Fibroblast of skin of right quadriceps (primary cell): Measurements from ENCODE around the gene ANKLE1.

Experiments used
- DNase-seq: peaks from one replicate; pipeline ENCODE4 v3.0.0-alpha.2; 2013

ANKLE1 gene

DNA sequence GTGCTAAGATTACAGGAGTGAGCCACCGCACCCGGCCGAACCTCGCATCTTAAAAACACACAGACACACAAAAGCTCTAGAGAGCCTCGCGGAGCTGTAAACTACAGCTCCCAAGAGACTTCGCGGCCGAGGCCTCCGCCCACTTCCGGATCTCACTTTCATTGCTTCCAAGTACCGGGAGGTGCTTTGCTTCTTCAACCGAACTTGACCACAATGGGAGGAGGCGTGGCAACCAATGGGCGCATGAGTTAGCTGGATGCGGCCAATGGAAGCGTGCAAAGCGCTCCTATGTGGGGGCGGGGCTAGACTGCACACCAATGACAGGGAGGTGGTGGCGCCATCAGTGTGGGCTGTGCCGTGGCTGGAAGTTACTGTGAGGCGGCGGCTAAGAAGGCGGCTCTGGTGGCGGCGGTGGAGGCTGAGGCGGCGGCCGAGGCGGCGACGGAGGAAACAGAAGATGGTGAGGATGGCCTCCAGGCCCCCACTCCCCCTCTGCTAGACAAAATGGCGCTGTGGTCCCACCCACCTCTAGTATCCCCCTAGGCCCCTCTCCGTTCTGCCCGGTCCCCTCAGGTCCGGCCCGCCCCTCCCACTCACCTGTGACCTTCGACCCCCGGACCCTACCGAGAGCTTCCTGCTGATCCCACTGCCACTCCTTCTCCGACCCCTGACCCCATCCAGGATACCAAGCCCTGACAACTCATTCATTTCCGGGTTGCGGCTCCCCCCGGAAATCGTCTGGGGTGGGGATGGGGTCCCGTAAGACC lies 27.7 kb downstream of the ANKLE1 start, which contains the start of gene DDA1:
Gene DDA1 (plus strand): TSS at position 366 of the 767 bp plus-strand sequence. CDS start 92 bp downstream, at position 458.
- peak; percentile 100 for DNase-seq

DNA sequence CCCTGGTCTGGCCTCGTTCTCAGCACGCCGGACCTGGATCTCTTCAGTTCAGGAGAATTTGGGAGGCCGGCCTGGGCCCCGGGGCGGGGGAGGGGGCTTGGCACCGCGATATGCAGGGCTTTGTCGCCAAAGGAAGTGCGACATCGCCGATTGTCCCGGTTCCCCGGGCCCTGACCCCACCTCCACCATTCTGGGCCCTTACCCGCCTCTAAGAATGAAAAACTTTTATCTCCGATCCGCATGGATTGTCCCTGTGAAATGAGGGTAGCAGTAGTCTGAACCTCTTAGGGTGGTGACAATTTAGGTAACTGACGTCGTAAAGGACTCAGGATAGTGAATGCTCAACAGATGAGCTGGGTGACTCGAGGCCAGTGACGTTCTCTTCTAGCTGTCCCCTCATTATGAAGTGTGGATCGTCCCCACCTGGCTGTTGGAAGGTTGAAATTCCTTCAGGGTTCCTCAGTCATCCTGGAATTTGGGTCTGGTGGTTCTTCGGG lies 28.3 kb downstream of the ANKLE1 start:
- no peak for DNase-seq

DNA sequence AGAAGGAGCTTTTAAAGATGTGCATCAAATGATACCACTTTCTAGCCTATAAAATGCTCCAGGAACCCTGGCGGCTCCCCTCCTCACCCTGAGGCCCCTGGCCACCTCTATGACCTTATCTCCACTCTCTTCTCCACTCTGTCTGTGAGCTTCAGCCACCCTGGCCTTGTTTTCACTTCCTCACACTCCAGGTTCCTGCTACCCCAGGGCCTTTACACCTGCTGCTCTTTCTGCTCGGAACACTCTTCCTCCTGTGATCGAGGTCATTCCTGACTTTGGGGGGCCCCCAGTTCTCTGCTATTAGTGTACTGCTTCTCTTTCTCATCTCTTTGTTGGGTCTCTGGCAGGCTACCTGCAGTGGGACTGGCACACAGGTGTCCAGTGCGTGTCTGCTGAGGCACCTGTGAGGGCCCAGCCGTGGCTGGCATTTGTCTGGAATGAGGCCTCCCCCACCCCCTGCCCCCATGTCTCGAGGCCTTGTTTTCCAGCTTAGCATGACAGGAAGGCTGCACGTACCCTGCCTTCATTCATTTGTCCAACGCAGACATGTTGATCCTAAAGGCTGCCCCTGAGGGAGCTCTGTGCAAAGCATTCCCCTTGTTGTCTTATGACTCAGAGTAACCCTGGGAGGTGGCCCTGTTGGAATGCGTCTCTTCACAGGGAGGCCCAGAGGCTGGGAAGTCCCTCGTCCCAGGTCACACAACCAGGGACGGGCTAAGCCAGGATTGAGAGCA lies 29.9 kb downstream of the ANKLE1 start:
- DNase-seq: peak; percentile 57

DNA sequence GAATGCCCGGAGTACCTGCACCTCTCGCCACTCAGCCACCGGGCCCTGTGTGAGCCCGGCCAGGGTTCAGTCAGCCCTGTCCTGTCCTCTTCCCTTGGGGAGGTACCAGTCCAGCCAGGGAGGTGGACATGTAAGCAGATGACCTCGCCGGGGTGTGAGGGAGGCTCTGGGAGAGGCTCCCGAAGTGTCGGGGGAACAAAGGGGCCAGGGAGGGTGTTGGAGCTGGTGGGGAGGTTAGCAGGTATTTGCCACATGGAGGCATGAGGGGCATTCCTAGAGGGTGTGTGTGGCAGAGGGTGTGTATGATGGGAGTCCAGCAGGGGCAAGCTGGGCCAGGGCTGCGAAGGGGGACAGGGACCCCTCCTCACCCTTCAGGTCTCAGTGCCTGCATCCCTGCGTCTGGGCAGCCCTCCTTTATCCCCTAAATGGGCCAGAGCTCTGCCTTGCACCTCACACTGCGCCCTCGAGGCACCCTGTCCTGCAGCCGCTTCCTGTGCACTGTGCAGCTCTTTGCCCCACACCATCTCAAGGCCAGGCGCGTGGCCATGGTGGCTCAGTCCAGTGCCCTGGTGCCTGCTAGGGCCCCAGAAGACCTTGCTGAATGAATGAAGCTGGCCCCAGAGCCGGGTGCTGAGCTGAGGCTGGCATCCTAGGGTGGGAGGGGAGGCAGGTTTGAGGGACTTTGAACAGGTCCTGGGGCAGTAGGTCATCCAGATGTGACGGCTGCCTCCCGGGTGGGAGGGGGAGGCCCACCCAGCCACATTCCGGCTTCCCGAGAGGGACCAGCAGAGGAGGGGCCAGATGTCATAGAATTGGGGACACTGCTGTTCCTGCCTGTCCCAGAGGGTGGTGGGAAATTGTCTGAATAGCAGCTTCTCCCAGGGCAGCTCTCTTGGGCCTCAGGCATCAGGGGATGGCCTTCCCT lies 30.8 kb downstream of the ANKLE1 start:
- no peak for DNase-seq

DNA sequence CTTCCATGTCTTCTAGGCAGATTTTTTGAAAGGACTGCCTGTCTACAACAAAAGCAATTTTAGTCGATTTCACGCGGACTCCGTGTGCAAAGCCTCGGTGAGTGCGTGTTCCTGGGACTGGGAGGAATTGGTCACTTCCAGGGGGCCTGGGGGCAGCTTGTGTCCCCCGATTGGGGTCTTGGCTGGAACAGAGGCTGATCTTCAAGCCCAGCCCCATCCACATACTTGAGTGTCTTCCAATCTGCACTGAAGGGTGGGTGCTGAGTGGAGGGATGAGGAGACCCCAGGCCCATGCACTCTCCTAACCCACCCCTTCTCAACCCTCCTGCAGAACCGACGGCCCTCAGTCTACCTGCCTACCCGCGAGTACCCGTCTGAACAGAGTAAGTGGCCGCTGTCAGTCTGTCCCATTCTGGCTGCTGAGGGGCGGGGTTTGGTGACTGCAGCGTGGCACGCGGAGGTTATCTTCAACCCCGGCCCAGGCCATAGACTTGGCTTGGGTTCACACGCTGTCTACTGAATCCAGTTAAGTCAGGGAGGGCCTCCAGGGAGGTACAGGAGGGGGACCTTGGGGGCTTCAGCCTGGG lies 32.4 kb downstream of the ANKLE1 start:
- no peak for DNase-seq

DNA sequence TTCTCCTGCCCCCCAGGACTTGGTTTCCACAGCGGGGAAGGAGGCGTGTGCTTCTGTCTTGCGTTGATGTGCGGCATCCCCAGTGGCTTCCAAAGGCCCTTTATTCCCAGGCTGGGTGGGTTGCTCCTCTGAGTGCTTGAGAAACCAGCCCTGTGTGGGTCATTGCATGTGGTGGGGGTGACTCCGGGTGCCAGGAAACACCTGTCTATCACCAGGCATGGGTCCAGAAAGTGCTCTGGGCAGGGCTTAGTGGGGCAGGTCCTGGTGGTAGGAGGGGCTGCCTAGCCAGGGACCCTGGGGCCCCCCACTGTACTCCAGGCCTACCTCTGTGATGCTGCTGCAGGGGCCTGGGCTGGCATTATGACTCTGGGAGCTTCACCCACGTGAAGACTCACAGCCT lies 37.3 kb downstream of the ANKLE1 start:
- DNase-seq: no peak

DNA sequence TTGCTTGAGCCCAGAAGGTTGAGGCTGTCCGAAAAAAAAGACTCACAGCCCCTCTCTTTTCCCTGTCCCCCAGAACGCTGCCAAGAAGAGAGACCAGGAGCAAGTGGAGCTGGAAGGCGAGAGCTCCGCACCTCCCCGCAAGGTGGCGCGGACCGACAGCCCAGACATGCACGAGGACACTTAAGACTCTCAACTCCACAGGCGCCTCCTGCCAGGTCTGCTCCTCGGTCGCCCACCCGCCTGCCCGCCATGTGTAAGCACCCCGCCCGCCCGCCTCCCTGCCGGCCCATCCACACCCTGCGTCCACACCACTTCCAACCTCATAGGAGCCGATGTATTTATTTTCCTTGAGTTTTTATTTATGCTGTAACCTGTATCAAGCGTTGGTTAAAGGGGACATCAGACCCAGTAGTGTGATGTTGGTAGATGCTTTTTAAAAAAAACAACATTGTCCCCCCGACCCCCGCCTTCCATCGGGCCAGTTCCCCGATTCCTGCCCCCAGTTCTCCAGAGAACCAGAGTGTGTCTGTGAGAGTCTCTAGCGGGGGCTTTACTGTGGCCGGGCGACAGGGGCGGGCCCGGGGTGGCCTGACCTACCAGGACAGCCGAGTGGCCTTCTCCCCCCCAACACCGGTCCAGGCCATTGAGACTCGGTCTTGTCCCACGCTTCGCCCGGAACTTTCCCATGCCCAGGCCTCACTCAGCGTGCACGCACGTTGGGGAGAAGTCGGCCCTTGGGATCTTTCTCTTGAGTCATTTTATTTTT lies 38.0 kb downstream of the ANKLE1 start:
- DNase-seq: no peak

DNA sequence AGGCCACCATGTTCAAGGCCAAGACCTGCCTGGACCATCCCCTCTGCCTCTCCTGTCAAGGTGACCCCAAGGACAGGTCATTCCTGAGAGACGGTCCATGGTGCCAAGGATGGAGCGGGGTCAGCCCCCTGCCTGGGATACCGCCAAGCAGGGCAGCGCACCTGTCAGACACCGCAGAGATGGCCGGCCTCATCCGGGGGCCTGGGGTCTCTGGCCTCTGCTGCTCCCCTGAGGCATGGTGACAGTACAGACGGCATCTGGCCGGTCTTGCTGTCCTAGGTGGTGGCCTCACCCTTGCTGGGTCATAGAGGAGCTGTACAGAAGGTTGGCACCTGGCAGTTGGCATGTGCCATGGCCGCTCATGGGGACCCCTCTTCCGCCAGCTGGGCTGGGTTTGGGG lies 38.7 kb downstream of the ANKLE1 start:
- no peak for DNase-seq

DNA sequence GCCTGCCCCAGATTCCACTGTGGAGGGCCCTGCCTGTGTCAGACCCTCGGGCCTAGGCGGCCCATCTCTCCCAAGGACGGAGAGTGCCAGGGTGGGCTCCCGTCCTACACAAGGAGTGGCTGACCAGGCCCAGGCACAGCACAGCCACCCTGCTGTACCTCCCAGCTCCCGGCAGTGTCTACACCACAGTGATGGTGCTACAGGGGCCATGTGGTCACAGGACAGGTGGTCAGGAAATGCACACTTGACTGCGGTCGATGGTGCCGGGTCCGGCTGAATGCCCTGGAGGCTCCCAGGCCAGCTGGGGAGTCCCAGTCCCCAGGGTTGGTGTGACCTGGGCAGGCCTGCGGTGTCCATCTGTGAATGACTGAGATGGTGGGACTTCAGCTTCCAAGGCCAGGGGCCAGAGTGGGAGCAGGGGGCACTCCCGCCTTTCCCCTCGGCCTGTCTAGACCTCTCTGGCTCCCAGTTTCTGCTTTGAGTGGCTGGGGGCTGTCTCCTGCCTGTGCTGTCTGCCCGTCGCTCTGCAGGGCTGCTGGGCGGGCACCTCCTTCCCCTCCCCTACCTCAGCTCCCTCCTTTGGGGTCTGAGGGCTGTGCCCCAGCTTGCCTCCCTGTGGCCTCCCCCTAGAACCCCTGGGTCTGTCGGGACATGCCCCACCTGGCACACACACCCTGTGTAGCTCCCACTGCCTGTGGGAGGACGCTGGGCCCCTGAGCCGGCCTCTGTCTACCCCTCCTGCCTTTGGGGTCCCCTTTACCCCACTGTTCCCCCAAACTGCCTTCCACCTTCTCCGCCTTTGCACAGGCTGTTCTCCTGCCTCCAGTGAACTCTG lies 40.2 kb downstream of the ANKLE1 start:
- DNase-seq: no peak

DNA sequence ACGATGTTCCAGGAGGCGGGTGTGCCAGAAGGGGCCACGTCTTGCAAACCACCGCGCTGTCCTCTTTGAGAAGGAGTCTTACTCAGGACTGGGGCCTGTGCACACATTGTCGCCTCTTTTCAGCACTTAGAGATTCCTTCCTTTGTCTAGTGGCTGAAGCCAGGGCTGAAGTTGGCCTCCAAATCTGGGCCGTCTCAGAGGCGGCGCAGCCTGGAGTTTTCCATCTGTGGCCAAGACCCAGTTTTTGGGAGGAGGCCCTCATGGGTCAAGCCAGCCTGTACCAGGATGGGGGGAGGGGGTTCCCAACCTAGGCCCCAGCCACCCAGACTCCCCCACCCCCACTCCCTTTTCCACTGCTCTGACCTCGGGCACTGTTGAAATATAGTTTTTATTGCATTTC lies 41.2 kb downstream of the ANKLE1 start:
- DNase-seq: no peak

DNA sequence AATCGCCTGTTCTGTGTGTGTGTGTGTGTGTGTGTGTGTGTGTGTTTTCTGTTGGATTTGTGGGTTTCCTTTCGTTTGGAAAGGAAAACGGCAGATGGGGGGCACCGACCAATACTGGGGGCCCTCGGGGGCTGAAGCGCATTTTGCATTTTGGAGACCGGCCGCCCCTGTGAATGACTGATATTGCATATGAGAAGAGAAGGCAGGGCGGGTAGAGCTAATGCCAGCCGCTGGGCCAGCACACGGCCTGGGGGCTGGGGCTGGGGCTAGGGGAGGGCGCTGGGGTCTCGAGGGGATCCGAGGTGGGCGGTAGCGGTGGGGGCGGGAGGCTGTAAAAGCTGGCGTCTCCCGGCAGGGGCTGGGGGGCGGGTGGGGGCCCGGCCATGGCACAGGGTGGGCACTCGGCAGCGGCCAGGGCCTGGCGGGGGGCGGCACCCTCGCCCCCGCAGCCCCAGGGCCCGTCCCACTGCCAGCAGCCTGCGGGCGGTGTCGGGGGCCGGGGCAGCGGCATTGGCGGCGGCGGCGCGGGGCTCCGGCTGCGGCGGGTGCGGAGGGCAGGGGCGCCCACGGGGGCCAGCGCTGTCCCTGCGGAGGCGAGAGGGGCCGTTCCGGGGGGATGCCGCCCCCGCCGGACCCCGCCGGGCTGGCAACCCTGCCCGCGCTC lies 41.7 kb downstream of the ANKLE1 start:
- no peak for DNase-seq

DNA sequence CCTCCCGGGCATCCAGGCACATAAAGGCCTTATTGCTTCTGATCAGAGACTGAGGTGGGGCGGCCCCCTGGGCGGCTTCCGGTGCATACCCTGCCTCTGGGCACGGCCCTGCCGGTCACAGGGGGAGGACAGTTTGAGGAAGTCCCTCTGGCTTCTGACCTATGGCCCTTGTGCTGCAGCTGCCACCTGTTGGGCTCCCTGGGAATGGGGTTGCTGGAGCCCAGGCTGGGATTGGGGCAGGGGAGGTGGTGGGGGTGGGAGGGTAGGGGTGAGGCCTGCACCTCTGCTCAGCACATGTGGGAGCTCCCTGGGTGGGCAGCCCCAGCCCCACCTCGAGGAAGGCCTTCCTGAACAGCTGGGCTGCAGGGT lies 42.2 kb downstream of the ANKLE1 start:
- DNase-seq: no peak

DNA sequence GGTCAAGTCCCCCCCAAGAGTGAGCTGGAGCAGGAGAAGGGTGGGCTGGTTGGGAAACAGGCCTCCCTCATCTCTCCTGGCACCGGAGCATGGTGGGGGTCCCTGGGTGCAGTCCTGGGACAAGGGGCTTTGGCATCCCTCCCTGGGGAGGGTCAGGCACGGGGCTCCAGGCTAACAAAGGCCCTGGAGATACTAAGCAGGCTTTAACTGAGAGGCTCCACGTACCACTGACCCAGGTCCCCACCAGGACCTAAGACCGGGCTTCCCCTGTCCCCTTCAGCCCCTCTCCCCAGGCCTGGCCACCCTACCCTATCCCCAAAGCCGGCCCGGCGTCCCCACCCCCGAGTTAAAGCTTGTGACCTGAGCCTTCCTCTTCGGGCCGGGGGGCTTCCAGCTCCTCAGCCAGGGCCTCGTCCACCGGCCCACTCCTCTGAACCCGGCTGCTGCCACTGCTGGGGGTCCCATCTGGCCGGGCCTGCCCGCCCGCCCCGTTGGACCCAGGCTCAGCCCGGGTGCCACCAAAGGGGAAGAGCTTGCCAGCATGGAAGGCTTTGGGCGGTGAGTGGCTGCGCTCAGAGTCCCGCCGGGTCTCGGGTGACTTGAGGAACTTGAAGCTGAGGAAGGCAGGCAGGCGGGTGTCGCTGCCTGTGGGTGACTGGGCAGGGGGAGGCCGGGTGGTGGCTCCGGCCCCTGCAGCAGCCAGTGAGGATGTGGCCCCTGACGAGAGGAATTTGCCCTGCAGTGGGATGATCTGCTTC lies 42.8 kb downstream of the ANKLE1 start:
- DNase-seq: no peak

DNA sequence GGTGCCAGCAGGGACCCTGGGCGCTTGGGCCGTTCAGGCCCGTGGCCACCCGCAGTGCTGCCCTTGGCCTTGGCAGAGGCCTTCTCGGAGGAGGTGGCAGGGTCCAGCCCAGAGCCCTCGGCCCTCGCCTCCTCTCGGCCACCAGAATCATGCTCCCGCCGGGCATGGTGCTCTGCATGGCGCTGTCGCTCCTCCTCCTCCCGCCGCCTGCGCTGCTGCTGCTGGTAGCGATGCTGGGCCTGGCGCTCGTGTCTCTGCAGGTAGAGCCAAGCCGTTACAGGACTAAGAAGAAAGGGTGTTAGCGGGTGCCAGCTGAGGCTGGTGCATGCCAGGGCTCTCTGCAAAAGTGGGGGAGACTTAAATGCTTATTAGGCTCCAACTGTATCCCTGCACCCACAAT lies 43.4 kb downstream of the ANKLE1 start:
- DNase-seq: no peak

DNA sequence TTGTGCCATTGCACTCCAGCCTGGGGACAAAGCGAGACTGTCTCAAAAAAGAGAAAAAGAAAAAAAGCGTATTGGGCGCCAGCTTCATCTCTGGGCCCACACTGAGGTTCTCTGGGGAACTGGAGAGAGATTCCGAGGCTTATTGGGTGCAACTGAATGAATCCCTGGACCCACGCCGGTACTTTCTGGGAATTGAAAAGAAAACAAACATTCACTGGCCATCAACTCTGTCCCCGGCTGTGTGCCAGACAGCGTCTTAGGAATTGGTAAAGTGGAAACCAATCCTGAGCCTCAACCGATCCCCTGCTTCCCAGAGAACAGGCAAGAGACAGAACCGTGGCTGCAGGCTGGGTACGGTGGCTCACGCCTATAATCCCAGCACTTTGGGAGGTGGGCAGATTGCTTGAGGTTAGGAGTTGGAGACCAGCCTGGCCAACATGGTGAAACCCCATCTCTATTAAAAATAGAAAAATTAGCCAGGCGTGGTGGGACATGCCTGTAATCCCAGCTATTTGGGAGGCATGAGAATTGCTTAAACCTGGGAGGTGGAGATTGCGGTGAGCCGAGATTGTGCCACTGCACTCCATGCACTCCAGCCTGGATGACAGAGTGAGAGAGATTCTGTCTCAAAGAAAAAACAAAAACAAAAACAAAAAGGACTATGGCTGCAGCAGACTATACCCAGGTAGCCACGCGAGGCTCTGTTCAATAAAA lies 44.3 kb downstream of the ANKLE1 start:
- no peak for DNase-seq

DNA sequence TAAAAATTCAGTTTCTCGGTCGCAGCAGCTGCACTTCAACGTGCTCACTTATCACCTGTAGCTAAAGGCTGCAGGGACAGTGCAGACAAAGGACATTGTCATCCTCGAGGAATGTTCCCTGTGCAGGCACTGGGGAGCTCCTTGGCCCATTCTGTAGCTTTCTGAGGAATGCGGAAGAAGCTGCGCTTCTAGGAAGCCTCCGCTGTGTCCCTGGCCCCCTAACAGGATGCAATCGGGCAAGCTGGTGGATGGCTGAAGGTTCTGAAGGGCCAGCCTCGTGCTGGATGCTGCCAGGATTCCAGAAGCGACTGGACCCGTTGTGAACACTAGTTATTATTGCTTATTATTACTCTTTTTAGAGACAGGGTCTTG lies 44.9 kb downstream of the ANKLE1 start:
- DNase-seq: no peak

DNA sequence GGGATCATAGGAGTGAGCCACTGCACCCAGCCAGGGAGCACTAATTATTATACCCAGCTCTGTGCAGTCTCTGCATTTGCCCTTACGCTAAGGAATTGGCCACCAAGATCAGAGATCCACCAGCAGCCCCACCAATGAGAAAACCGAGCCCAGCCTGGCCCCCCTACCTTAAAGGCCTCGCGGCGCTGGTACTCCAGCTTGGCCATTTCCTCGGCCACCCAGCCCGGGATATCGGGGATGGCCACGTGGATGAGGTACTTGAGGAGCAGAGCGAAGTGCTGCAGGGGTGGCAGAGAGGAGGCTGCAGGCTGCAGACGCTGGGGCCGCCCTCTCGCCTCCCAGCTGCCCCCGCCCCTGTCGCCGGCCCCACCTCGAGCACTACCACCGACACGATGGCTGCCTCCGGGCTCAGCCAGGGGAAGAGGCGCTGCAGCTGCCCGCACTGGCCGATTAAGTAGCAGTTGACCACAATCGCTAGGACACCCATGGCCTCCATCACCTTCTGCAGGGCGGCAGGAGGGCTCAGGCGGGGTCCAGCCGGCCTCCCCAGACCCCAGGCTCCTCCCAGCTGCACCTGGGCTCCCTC lies 45.5 kb downstream of the ANKLE1 start:
- DNase-seq: no peak

DNA sequence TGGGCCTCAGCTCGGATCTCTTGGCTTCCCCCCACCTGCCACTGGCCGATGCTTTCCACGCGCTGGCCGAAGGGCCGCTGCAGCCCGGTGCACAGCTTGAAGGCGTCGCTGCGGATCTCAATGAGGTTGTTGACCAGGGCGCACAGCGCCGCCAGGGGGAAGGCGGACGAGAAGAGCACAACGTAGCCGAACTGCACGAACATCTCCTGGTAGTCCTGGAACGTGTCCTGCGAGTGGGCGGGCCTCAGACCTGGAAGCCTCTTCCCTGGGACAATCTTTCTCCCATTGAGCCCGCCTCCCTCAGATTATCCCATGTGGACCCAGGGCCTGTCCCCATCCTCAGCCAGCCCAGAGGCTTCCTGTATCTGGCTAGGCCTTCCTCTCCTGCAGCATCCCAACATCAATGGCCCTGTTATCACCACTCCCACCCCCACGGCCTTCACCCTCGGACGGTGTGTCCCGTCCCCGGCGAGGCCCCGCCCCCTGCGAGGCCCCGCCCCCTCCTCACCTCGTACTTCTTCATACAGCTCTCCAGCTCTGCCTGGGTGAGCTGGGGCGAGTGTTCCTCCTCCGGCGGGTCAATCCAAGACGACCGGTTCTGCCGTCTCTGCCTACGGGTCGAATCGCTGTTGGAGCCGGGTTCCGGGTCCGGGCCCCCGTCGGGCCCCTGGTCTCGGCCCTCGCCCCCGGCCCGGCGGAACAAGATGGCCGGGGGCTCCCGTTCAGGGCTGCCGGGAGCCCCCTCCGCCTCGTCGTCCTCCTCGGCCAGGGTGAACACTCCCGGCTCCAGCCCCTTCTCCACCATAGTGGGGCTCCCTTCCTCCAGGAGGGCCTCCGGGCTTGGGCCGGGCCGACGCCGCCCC lies 46.2 kb downstream of the ANKLE1 start:
- DNase-seq: no peak
